HG03280 (cell line): ENCODE measurements around the gene ARHGEF19.

Source experiments
- ATAC-seq: cut with Tn5 transposase; IDR thresholded peaks from one replicate; pipeline ENCODE4 v1.9.1; 2021; ENCODE audit warnings: mild to moderate bottlenecking, moderate library complexity; ENCODE audit not compliant: unreplicated experiment

The ARHGEF19 gene

DNA sequence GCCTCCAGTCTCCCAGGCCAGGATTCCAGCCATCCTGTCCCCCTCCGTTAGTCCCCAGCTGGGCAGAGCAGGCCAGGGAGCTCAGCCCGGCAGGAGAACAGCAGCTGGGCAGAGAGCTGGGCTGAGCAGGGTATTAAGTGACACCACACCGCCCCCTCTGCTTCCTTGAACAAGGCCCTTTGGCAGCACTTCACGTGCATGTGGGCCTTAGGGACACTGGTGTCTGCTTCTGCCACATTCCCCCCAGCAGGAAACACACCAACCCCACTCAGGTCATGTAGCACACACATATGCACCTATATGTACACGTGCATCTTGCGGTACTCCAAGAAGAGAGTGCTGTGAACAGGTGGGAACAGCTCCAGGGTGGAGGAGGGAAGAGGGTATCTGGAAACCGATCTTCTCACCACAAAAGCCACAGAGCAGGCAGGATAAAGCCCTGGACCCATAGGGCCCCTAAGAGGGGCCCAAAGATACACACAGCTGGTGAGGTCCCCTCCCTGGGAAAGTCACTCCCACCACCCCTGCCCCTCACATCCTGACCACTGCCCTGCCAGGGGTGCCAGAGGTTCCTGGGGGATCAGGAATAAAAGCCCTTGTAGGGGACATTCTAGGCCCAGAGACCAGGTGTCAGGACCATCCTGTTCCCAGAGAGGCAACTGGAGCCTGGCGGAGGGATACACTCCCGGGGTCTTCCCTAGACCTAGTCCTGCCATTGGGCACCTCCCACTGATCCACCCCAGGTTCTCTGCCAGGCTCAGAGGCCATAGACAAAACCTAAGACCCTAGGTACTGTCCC, 61.1 kb downstream of the ARHGEF19 start:
- no peak for ATAC-seq

DNA sequence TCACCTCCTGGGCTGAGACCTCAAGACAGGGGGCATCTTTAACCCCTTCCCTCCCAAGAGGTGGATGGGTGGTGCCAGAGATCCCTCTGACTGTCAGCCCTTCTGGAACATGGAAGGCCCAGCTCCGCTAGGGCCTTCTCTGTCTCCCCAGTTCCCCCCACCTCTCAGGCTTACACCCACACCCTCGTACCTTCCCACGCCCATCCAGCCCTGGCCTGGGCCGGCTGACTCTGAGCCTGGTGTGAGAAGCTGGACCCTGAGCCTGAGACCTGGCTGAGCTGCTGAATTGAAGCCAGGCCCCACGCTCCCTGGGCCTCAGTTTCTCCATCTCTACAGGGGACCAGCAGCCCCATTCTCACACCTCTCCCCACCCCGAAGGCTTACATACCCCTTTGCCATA, 61.9 kb downstream of the ARHGEF19 start:
- ATAC-seq = no peak

- no peak for ATAC-seq
These were observed 62.6 kb downstream of the ARHGEF19 start for GRCh38 chr1:16149702-16150488.

DNA sequence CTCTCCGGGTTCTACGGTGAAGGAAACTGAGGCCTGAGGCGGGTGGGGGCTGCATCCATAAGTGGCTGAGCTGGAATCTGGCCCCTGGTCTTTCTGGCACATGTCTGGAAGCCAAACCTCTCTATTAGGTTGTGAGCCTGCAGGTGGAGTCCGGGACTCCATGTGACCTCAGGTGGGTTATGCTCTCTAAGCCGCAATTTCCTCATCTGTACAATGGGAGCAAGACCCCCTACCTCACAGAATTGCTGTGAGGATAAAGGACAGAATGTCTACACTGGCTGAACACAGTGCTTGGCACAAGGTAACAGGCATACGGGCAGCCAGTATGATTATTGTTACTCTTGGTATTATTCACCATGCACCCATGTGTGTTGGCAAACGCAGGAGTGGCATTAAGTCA, 63.3 kb downstream of the ARHGEF19 start:
- no peak for ATAC-seq

DNA sequence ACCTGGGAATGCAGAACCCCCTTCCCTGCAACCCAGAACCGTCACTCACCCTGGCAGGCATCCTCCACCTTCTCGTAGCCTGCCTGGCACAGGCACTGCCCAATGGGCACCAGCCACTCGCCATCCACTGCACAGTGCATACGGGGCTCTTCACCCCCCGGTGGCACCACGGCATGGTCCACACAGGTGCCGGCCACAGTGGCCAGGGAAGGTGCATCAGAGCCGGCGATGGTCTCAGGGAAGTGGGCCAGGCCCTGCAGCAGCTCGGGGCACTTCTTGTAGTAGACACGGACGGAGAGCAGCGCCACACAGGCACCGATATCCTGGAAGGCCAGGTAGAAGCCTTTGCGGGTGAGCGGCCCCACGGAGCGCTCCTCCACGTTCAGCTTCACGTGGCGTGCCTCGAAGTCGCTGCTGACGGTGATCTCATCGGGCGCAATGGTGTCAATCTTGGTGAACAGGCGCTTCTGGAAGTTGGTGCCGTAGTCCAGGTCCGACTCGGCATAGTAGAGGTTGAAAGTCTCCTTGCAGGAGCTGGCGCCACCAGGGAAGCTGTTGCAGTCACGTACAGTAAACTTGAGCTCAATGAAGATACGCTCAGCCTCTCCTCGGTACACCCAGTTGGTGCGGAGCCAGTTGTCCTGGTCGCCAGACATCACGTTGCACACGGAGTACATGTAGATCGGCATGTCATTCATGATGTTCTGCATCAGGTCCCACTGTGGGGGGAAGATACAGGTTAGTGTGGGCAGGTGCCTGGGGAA, 63.9 kb downstream of the ARHGEF19 start:
- no peak for ATAC-seq
